Transverse colon (tissue), 4 donors: ENCODE data around the gene NRK. TPM values are rescaled to one million over a fixed set of nuclear protein-coding genes. Genes with fewer than 3 reads are reported as not detected.
"Not testable (repeated sequence)": the region's sequence is repeated elsewhere in the genome, so short reads cannot be mapped to it uniquely, and the experiment has no call there.

Experiments used
- DNase-seq: peaks from one replicate; pipeline ENCODE4 v3.0.0-alpha.2; 2019
- H3K27ac ChIP-seq, 4 donors: fragments of 200-600 bp; sonication (generic); 2 replicates each; pipeline ENCODE4 v1.5.1; 2016 to 2018; ENCODE audit warnings: inconsistent platforms in 4 of 4
- H3K27me3 ChIP-seq: fragments of 200-600 bp; sonication (generic); 2 replicates; pipeline ENCODE4 v1.5.1; 2017; ENCODE audit warnings: inconsistent platforms
- H3K36me3 ChIP-seq, 4 donors: fragments of 200-600 bp; sonication (generic); 2 replicates each; pipeline ENCODE4 v1.5.1; 2017 to 2019; ENCODE audit warnings: inconsistent platforms in 4 of 4
- H3K4me1 ChIP-seq, 4 donors: fragments of 200-600 bp; sonication (generic); 2 replicates each; pipeline ENCODE4 v1.5.1; 2017 to 2020; ENCODE audit warnings: inconsistent platforms in 4 of 4
- H3K4me3 ChIP-seq, 4 donors: fragments of 200-600 bp; sonication (generic); 1 replicate in 1 of 4; 2 replicates in 3 of 4; pipeline versions ENCODE4 v1.5.1 to v1.6.1; 2017 to 2019; ENCODE audit warnings: inconsistent platforms in 4 of 4
- H3K9me3 ChIP-seq, 2 donors: fragments of 200-600 bp; sonication (generic); 2 replicates each; pipeline ENCODE4 v1.5.1; 2017 to 2019; ENCODE audit warnings: inconsistent platforms in 2 of 2
- CTCF ChIP-seq, 5 experiments: fragments of 200-600 bp in 3 of 5; fragments of 450-650 bp in 2 of 5; sonication (generic) in 3 of 5; IDR thresholded peaks; 1 replicate in 2 of 5; 2 replicates in 3 of 5; pipeline ENCODE4 v1.5.1; 2016 to 2017; ENCODE audit warnings: antibody characterized with exemption in 5 of 5, inconsistent platforms in 3 of 5, mild to moderate bottlenecking in 2 of 5, moderate library complexity in 1 of 5
- EP300 ChIP-seq: sonication (generic); formaldehyde crosslinking; IDR thresholded peaks from one replicate; pipeline ENCODE4 v1.6.1; 2017; ENCODE audit warnings: antibody characterized with exemption, low read depth
- POLR2A ChIP-seq: fragments of 450-650 bp; IDR thresholded peaks from one replicate; pipeline ENCODE4 v1.6.1; 2016; ENCODE audit warnings: antibody characterized with exemption, mild to moderate bottlenecking, moderate library complexity
- POLR2AphosphoS5 ChIP-seq, 3 donors: sonication (generic); formaldehyde crosslinking; IDR thresholded peaks; one replicate each; pipeline ENCODE4 v1.6.1; 2016; ENCODE audit warnings: antibody characterized with exemption in 3 of 3
- WGBS, 2 donors: methylation state at CpG; one replicate each; pipeline ENCODE4 v1.1.5; 2018; ENCODE audit warnings: low coverage in 1 of 2; 5-methylcytosine and 5-hydroxymethylcytosine counted together
- in situ Hi-C, 4 donors: fragments of 200-750 bp; cut with MboI; loops; one replicate each; pipeline versions ENCODE4 v1.15.0 to v1.15.1; 2017; ENCODE audit warnings: low sequenced_read_pairs in 3 of 4, low pct_ligation_motif_present in 1 of 4, low pct_unique_long_range_greater_than_20kb in 1 of 4
- intact Hi-C: fragments of 100-400 bp; cut with DNase I; formaldehyde crosslinking; loops from one replicate; pipeline ENCODE4 v1.15.1; 2023; ENCODE audit warnings: low total_unique reads
- total RNA-seq, 4 donors: library from RNA; depleted of rRNA; stranded (reverse); fragments of >200 nt; gene quantifications; one replicate each; pipeline ENCODE4 v1.1.0, GENCODE V29; 2016

Gene NRK
- total RNA-seq, 4 donors from 2014 or later = under 0.01 to 1.6 (median 0.43) TPM

GRCh38 chrX:105999294-105999693 is 177.0 kb downstream of the NRK start:
- H3K36me3 ChIP-seq = no peaks in the 10 kb centered on the region
- H3K27me3 ChIP-seq = no peaks in the 10 kb centered on the region
- intact Hi-C loops (no loop called here), in situ Hi-C loops (no loop called here)
- no peak overlapping the region for H3K4me3 ChIP-seq
- H3K4me1 ChIP-seq = no peaks in the 10 kb centered on the region
- no peaks in the 10 kb centered on the region for H3K9me3 ChIP-seq
- no peak overlapping the region for H3K27ac ChIP-seq
- TF ChIP-seq POLR2A (no peak), CTCF (IDR thresholded peaks at IDR 0.05) (no peak), EP300 (no peak), POLR2AphosphoS5 (IDR thresholded peaks at IDR 0.05) (no peak)
- DNase-seq = no peak
- 29 to 33% methylated on average over 1 of the region's 1 CpG for WGBS, 2 donors

DNA sequence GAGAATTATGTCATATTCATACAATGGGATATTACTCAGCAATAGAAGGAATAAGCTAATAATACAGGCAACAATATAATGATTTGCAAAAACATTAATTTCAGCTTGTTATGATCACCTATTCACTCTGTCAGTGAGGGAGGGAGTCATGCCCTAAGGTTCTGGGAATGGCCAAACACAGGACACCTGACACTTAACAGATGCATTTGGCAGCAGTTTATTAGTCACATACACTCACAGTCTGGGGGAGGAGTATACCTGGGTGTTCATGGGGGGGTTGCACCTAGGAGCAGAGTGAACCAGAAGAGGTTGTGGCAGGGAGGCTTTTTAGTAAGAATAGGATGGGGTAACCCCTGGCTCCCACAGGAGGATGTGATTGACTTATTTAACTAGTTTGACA is 177.9 kb downstream of the NRK start:
- Histone ChIP-seq H3K27me3 (no peaks in the 10 kb centered on the region), H3K27ac (no peak overlapping the region), H3K4me3 (no peak overlapping the region), H3K36me3 (no peaks in the 10 kb centered on the region), H3K4me1 (no peaks in the 10 kb centered on the region), H3K9me3 (no peaks in the 10 kb centered on the region)
- TF ChIP-seq POLR2A (no peak), POLR2AphosphoS5 (IDR thresholded peaks at IDR 0.05) (no peak), CTCF (IDR thresholded peaks at IDR 0.05) (no peak), EP300 (no peak)
- DNase-seq = no peak
- intact Hi-C loops (no loop called here), in situ Hi-C loops (no loop called here)

- H3K27me3 ChIP-seq, H3K9me3 ChIP-seq, H3K4me3 ChIP-seq, H3K4me1 ChIP-seq, intact Hi-C loops, H3K27ac ChIP-seq, in situ Hi-C loops, H3K36me3 ChIP-seq, DNase-seq: not testable (repeated sequence)
- 65% methylated on average over 4 of the region's 5 CpGs; no CpG with 5 or more reads in 1 of the 2 donors for WGBS, 2 donors
Measured at GRCh38 chrX:106000609-106001008, 178.3 kb downstream of the NRK start.

DNA sequence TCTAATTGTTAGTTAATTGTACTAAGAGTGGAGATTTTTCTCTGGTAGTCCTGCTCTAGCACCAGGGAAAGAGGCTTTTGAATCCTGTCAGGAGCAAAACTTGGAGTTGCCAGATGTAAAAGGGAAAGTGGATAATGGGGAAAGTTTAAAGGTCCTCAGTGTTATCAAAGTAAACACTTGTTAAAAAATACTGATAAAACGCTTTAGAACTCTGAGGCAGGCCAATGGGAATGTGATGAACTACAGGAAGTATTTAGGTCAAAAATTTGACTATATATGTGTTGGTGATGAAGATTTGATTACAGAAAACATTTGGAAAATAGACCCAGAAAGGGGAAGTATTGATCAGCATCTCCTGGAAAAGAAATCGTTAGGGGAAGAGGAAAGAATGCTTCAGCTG is 183.3 kb downstream of the NRK start:
- in situ Hi-C loops (no loop called here), intact Hi-C loops (no loop called here)
- WGBS, 2 donors = 20 to 40% methylated on average over 1 to 2 of the region's 2 CpGs
- Histone ChIP-seq H3K4me3 (no peak overlapping the region), H3K36me3 (no peaks in the 10 kb centered on the region), H3K9me3 (no peaks in the 10 kb centered on the region), H3K4me1 (no peaks in the 10 kb centered on the region), H3K27ac (no peak overlapping the region), H3K27me3 (no peaks in the 10 kb centered on the region)
- no peak for TF ChIP-seq EP300
- TF ChIP-seq CTCF (IDR thresholded peaks at IDR 0.05) = no peak
- TF ChIP-seq POLR2AphosphoS5 (IDR thresholded peaks at IDR 0.05) = no peak
- DNase-seq = no peak

GRCh38 chrX:106007815-106008214 is 185.5 kb downstream of the NRK start:
- intact Hi-C loops (no loop called here), in situ Hi-C loops (no loop called here)
- Histone ChIP-seq H3K27ac (no peak overlapping the region), H3K4me1 (no peaks in the 10 kb centered on the region), H3K9me3 (no peaks in the 10 kb centered on the region), H3K27me3 (no peaks in the 10 kb centered on the region), H3K4me3 (no peak overlapping the region), H3K36me3 (no peaks in the 10 kb centered on the region)
- TF ChIP-seq EP300 (no peak), POLR2A (no peak), CTCF (IDR thresholded peaks at IDR 0.05) (no peak), POLR2AphosphoS5 (IDR thresholded peaks at IDR 0.05) (no peak)
- WGBS, 2 donors = 12% methylated on average over 1 of the region's 1 CpG; no CpG with 5 or more reads in 1 of the 2 donors
- no peak for DNase-seq
